PC-9 (cell line): ENCODE data around the gene NCLN.

ENCODE experiments used
- CTCF ChIP-seq: fragments of 200-600 bp; sonication (generic); conservative IDR thresholded peaks from 2 replicates; pipeline ENCODE4 v1.6.1; 2017; ENCODE audit warnings: mixed run types, antibody characterized with exemption, mild to moderate bottlenecking, moderate library complexity
- EZH2 ChIP-seq: fragments of 200-600 bp; sonication (generic); IDR thresholded peaks from 2 replicates; pipeline ENCODE4 v1.8.0; 2017; ENCODE audit warnings: antibody characterized with exemption, low read depth

- no peak for TF ChIP-seq CTCF
- no peak for TF ChIP-seq EZH2
Measured at GRCh38 chr19:3204646-3205275, 19.0 kb downstream of the NCLN start.
